GM19099 (cell line): ENCODE results near the gene ZNF668.

ENCODE experiments used
- POLR2A ChIP-seq: IDR thresholded peaks from 3 replicates; pipeline ENCODE4 v1.6.1; 2011; ENCODE audit warnings: low read depth; ENCODE audit not compliant: insufficient read length; ENCODE audit errors: extremely low read depth

ZNF668 gene

DNA sequence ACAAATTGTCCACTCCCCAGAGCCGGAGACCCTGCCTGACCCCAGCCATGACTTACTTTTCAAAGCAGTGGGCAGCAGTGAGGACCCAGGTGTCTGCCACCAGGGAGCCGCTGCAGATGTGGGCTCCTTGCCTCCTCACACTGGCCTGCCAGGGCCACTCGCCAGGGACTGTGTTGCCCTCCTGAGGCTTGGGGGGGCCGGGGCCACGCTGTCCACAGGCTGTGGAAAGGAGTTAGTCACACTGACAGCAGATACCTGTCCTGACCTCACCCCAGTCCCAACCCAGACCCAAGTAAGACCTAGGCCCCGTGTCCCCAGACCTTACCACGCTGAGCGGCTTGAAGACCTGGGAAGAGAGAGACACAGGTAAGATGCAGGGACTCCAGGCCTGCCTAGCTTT, 13.4 kb upstream of the ZNF668 start:
- no peak for TF ChIP-seq POLR2A

GRCh38 chr16:31086629-31086906, 12.5 kb upstream of the ZNF668 start:
- no peak for TF ChIP-seq POLR2A

GRCh38 chr16:31085873-31086628, 12.0 kb upstream of the ZNF668 start:
- no peak for TF ChIP-seq POLR2A

DNA sequence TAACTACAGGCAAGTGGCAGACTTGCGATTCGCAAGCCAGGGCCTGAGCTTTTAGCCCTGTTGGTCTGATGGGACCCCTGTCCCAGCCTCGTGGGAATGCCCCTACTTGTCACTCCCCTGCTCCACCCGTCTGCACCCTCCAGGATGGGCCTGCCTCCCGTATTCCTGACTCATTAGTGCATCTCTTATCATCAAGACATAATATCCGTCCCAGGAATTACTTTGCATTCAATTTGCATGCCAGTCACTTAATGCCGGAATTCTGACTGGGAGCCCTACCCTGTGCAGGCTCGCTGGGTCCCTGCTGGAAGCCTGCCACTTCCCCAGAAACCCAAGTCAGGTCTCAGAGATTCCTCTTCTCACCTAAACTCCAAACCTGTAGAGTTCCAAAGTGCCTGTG, 11.4 kb upstream of the ZNF668 start:
- TF ChIP-seq POLR2A: no peak

DNA sequence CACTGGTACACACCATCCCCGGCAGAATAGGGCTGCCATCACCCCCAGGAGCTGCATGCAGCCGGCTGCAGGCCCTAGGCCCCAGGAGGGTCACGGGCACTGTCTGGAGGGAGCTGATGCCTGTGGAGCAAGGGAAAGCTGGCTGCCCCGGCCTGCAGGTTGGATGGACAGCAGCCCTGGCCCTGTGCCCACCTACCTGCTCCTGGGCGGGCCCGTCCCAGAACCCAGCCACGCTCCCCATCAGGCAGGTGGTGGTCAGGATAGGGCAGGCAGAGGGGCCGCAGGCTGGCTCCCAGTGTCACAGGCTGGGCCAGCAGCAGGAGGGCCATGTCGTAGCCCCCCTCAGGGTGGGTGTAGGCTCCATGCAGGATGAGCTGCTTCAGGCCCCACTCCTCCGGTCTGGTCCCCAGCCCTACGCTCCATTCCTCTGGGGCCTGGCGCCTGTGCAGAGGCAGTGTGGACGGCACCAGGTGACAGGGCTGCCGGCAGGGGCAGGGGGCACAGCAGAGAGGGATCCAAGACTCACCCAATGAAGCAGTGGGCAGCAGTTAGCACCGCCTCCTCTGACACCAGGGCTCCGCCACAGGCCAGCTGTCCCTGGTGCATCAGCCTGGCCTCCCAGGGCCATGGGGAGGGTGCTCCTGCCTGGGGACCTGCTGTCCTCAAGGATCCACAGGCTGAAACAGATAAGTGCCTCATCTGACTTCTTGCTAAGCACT, 10.7 kb upstream of the ZNF668 start:
- no peak for TF ChIP-seq POLR2A

GRCh38 chr16:31083981-31084380, 9.9 kb upstream of the ZNF668 start:
- no peak for TF ChIP-seq POLR2A

DNA sequence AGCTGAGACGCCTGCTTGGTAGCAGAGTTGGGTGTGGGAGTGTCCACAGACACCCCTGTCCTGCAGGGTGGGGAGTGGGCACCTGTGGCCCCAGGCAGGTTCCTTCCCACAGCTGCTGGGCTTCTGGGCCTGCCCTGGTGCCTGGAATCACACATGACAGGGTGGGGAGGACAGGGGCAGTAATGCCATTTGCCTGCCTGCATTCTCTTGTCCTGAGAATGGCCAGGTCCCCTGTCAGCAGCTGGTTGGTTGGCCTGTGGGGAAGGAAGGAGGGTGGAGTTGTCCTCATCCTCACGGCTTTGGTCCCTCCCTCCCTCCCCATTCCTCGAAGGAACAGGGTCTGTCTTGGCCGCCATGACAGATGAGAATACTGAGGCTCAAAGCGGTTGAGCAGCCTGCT, 9.5 kb upstream of the ZNF668 start:
- no peak for TF ChIP-seq POLR2A

GRCh38 chr16:31083081-31083480, 9.0 kb upstream of the ZNF668 start:
- TF ChIP-seq POLR2A: no peak

GRCh38 chr16:31082368-31083045, 8.5 kb upstream of the ZNF668 start:
- TF ChIP-seq POLR2A: no peak

- no peak for TF ChIP-seq POLR2A
Observed at GRCh38 chr16:31081428-31082351, 7.7 kb upstream of the ZNF668 start.

GRCh38 chr16:31080756-31081419, 6.8 kb upstream of the ZNF668 start:
- TF ChIP-seq POLR2A: no peak

DNA sequence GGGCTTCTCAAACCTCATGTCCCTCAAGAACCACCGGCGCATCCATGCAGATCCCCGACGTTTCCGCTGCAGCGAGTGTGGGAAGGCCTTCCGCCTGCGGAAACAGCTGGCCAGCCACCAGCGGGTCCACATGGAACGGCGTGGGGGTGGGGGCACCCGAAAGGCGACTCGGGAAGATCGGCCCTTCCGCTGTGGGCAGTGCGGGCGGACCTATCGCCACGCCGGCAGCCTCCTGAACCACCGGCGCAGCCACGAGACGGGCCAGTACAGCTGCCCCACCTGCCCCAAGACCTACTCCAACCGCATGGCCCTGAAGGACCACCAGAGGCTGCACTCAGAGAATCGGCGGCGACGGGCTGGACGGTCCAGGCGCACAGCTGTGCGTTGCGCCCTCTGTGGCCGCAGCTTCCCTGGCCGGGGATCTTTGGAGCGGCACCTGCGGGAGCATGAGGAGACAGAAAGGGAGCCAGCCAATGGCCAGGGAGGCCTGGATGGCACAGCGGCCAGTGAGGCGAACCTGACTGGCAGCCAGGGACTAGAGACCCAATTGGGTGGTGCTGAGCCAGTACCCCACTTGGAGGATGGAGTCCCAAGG, 6.1 kb upstream of the ZNF668 start:
- no peak for TF ChIP-seq POLR2A

- no peak for TF ChIP-seq POLR2A
Observed at GRCh38 chr16:31079342-31079944, 5.4 kb upstream of the ZNF668 start.

DNA sequence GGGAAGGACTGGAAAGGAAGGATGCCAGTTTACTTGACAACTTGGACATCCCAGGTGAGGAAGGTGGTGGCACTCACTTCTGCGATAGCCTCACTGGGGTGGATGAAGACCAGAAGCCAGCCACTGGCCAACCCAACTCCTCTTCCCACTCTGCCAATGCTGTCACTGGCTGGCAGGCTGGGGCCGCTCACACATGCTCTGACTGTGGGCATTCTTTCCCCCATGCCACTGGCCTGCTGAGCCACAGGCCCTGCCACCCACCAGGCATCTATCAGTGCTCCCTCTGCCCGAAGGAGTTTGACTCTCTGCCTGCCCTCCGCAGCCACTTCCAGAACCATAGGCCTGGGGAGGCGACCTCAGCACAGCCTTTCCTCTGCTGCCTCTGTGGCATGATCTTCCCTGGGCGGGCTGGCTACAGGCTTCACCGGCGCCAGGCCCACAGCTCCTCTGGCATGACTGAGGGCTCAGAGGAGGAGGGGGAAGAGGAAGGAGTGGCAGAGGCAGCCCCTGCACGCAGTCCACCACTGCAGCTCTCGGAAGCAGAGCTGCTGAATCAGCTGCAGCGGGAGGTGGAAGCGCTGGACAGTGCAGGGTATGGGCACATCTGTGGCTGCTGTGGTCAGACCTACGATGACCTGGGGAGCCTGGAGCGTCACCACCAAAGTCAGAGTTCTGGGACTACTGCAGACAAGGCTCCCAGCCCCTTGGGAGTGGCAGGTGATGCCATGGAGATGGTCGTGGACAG, 4.7 kb upstream of the ZNF668 start:
- TF ChIP-seq POLR2A: no peak
